Stimulated activated naive CD8-positive, alpha-beta T cell treated with anti-CD3 and anti-CD28 coated beads, Interleukin-15, Interleukin-2, amounts not matched to agents 100 ng/mL and 50 ng/mL, for 24 hours (primary cell): ENCODE results near the gene EPHA4.
"Not testable (repeated sequence)": the region's sequence is repeated elsewhere in the genome, so short reads cannot be mapped to it uniquely, and the experiment has no call there.

Source experiments
- H3K27ac Mint-ChIP-seq: one replicate; pipeline ENCODE4 v1.8.0; 2021; ENCODE audit warnings: mild to moderate bottlenecking, mixed read lengths
- H3K27me3 Mint-ChIP-seq: one replicate; pipeline ENCODE4 v1.8.0; 2021; ENCODE audit warnings: mixed read lengths
- H3K36me3 Mint-ChIP-seq: one replicate; pipeline ENCODE4 v1.8.0; 2021; ENCODE audit warnings: low read depth, mixed read lengths
- H3K4me1 Mint-ChIP-seq: one replicate; pipeline ENCODE4 v1.8.0; 2021; ENCODE audit warnings: low read depth, mixed read lengths
- H3K4me3 Mint-ChIP-seq: one replicate; pipeline ENCODE4 v1.8.0; 2021; ENCODE audit warnings: mild to moderate bottlenecking, mixed read lengths
- H3K9me3 Mint-ChIP-seq: one replicate; pipeline ENCODE4 v1.8.0; 2021; ENCODE audit warnings: mixed read lengths

EPHA4 gene

DNA sequence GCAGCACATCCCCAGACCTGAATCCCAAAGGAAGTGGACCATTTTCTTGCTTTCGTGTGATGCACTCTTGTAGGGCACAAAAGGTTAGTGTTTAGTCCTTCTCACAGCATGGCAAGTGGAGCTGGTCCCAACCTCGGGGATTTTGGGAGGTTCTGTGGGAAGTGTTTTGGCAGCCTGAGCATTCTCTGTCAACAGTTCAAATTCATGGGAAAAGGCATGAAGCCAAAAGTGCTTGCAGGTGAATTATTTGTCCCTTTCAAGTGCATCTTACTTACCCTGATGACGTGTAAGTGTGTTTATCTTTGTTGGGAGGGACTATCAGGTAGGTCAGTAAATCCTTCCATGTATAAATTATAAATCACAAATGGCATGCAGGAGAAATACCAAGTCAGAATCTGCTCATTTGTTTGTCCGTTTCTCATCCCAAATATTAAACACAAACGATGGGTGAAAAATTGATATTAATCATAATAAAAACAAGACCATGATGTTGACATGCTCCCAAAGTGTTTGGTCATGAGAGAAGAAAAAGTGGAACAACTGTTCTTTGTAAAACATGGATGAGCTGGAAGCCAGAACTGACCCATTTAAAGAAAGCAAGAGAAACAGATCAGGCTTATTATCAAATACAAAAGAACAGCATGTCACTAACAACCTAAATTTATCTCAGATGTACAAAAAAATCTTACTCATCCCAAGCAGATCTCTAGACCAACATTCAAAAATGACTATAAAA is 57.6 kb downstream of the EPHA4 start:
- H3K27me3 Mint-ChIP-seq = no peaks in the 10 kb centered on the region
- H3K36me3 Mint-ChIP-seq = peaks cover 5% of the 10 kb centered on the region
- no peaks in the 10 kb centered on the region for H3K4me1 Mint-ChIP-seq
- H3K27ac Mint-ChIP-seq = no peak overlapping the region
- H3K4me3 Mint-ChIP-seq = no peak overlapping the region
- H3K9me3 Mint-ChIP-seq = no peaks in the 10 kb centered on the region

DNA sequence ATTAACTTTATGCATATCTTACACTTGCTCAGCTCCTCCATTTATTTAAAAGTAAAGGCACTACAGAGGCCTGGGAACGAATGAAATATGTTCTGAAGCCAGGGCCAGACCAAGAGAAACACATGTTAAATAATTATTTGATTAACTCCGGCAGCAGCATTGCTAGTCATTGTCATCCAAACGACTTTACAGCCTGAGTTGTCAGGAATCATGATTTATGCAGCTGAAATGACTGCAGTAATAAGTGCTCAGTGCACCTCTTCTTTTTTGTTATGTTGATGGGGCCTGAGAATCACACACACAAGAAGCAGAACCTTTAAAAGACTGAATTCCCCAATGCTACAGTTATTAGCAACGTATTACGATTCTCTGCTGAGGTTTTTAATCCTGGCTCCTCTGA is 58.9 kb downstream of the EPHA4 start:
- Mint-ChIP-seq H3K27ac (no peak overlapping the region), H3K36me3 (peaks cover 5% of the 10 kb centered on the region), H3K4me3 (no peak overlapping the region), H3K4me1 (no peaks in the 10 kb centered on the region), H3K9me3 (no peaks in the 10 kb centered on the region), H3K27me3 (no peaks in the 10 kb centered on the region)

DNA sequence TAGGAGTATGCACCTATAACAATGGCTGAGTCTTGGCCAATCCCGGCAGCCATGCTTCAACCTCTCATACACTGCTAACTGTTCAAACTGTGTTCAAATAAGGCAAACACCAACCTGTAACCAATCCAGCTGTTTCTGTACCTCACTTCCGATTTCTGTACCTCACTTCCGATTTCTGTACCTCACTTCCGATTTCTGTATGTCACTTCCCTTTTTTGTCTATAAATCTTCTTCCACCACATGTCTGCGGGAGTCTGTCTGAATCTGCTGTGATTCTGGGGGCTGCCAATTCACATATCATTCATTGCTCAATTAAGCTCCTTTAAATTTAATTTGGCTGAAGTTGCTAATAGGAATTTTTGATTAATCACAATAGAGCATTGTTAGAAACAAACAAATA is 60.8 kb downstream of the EPHA4 start:
- H3K4me1 Mint-ChIP-seq, H3K4me3 Mint-ChIP-seq, H3K9me3 Mint-ChIP-seq, H3K36me3 Mint-ChIP-seq, H3K27me3 Mint-ChIP-seq, H3K27ac Mint-ChIP-seq: not testable (repeated sequence)

DNA sequence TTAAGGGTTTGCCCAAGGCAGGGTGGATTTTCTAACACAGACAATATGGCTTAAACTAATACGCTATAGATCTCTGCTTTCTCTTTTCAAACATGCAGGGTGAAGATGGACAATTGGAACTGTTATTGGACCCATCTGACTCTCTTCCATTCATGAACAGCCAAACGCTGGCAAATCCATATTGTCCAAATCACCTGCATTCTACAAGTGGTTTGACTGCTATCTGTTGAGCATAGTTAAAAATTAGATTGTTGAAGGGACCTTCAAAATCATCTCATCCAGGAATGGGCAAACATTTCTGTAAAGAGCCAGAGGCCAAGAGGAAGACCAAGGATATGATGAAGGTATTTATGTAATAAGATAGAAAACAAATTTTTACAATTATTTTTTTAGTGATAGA is 65.6 kb downstream of the EPHA4 start:
- Mint-ChIP-seq H3K27me3 (no peaks in the 10 kb centered on the region), H3K4me1 (peaks cover 20% of the 10 kb centered on the region), H3K9me3 (no peaks in the 10 kb centered on the region), H3K4me3 (no peak overlapping the region), H3K27ac (no peak overlapping the region), H3K36me3 (no peaks in the 10 kb centered on the region)

GRCh38 chr2:221505605-221506004 is 66.5 kb downstream of the EPHA4 start:
- no peak overlapping the region for H3K4me3 Mint-ChIP-seq

GRCh38 chr2:221504905-221505304 is 67.2 kb downstream of the EPHA4 start:
- Mint-ChIP-seq H3K9me3 (no peaks in the 10 kb centered on the region), H3K4me3 (no peak overlapping the region), H3K27me3 (no peaks in the 10 kb centered on the region), H3K27ac (no peak overlapping the region), H3K36me3 (no peaks in the 10 kb centered on the region), H3K4me1 (peaks cover 20% of the 10 kb centered on the region)

More at GRCh38 chr2:221505605-221506004, 66.5 kb downstream of the EPHA4 start:
- peaks cover 20% of the 10 kb centered on the region for H3K4me1 Mint-ChIP-seq
- H3K9me3 Mint-ChIP-seq = no peaks in the 10 kb centered on the region
- no peaks in the 10 kb centered on the region for H3K27me3 Mint-ChIP-seq
- H3K27ac Mint-ChIP-seq = no peak overlapping the region
- no peaks in the 10 kb centered on the region for H3K36me3 Mint-ChIP-seq

DNA sequence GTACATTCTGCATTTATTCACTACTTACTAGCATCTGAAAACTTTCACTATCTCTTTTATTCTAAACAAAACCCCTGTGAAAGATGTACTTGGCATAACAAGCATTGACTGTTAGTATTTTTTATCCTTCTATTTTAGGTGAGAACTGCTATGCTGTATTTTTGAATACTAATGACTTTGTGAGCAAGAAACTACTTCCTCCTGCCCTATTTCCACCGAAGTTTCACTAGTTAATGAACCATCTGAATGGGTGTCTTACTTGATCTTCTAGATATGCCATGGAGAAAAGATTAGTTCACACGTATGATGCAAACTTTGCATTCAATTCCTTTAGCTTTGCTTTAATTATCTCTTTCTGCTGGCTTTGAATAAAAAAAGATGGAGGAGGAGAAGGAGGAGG is 68.1 kb downstream of the EPHA4 start:
- Mint-ChIP-seq H3K4me1 (peaks cover 20% of the 10 kb centered on the region), H3K9me3 (no peaks in the 10 kb centered on the region), H3K27ac (no peak overlapping the region), H3K36me3 (no peaks in the 10 kb centered on the region), H3K4me3 (no peak overlapping the region), H3K27me3 (no peaks in the 10 kb centered on the region)

- Mint-ChIP-seq H3K36me3 (no peaks in the 10 kb centered on the region), H3K27me3 (no peaks in the 10 kb centered on the region), H3K9me3 (no peaks in the 10 kb centered on the region), H3K27ac (no peak overlapping the region), H3K4me3 (no peak overlapping the region), H3K4me1 (peaks cover 20% of the 10 kb centered on the region)
Observed at GRCh38 chr2:221502270-221503010, 69.7 kb downstream of the EPHA4 start.

DNA sequence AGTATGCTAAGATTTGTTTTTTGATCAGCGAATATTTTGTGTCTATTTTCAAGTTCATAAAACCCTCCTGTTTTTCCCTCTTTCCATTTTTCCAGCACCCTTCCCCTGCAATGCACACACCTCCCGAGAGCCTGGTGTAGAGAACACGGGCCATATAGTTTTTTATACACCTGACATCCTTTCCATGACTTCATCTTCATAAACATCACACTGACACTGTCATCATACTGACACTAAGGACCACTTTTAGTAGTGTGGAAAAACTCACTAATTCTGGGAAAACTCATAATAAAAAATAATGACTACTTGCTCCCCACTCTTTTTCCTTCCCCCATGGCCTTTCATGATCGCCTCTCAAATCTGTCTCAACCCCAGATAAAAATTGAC is 70.2 kb downstream of the EPHA4 start:
- Mint-ChIP-seq H3K27ac (no peak overlapping the region), H3K36me3 (no peaks in the 10 kb centered on the region), H3K4me1 (peaks cover 20% of the 10 kb centered on the region), H3K27me3 (no peaks in the 10 kb centered on the region), H3K4me3 (no peak overlapping the region), H3K9me3 (no peaks in the 10 kb centered on the region)

GRCh38 chr2:221501210-221501882 is 70.8 kb downstream of the EPHA4 start:
- H3K9me3 Mint-ChIP-seq = no peaks in the 10 kb centered on the region
- H3K36me3 Mint-ChIP-seq = no peaks in the 10 kb centered on the region
- no peak overlapping the region for H3K4me3 Mint-ChIP-seq

GRCh38 chr2:221500501-221501209 is 71.4 kb downstream of the EPHA4 start:
- no peaks in the 10 kb centered on the region for H3K9me3 Mint-ChIP-seq
- no peaks in the 10 kb centered on the region for H3K36me3 Mint-ChIP-seq
- H3K4me3 Mint-ChIP-seq = no peak overlapping the region
- H3K4me1 Mint-ChIP-seq = peaks cover 20% of the 10 kb centered on the region
- peak overlapping the region; percentile 29 for H3K27ac Mint-ChIP-seq
- H3K27me3 Mint-ChIP-seq = no peaks in the 10 kb centered on the region

More at GRCh38 chr2:221501210-221501882, 70.8 kb downstream of the EPHA4 start:
- H3K4me1 Mint-ChIP-seq = peaks cover 20% of the 10 kb centered on the region
- no peaks in the 10 kb centered on the region for H3K27me3 Mint-ChIP-seq
- H3K27ac Mint-ChIP-seq = no peak overlapping the region

DNA sequence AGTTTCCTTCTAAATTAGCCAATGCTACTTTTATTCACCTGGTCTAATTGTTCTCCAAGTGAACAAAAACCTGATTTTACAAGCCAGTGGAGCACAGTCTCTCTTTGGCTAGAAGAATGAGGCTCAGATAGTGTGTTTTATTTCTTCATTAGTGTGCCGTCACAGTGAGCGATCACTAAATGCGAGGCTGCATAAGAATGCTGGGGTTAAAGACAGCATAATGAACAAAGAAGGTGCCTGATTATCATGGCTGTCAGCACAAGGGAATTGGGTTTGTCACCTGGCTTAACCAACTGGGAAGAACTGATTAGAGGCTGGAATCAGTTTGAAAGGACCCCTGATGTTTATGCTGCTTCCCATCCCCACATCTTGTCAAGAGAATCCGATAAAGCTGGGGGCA is 76.4 kb downstream of the EPHA4 start:
- Mint-ChIP-seq H3K4me1 (no peaks in the 10 kb centered on the region), H3K27me3 (peaks cover 6% of the 10 kb centered on the region), H3K4me3 (no peak overlapping the region), H3K36me3 (no peaks in the 10 kb centered on the region), H3K9me3 (no peaks in the 10 kb centered on the region), H3K27ac (no peak overlapping the region)

DNA sequence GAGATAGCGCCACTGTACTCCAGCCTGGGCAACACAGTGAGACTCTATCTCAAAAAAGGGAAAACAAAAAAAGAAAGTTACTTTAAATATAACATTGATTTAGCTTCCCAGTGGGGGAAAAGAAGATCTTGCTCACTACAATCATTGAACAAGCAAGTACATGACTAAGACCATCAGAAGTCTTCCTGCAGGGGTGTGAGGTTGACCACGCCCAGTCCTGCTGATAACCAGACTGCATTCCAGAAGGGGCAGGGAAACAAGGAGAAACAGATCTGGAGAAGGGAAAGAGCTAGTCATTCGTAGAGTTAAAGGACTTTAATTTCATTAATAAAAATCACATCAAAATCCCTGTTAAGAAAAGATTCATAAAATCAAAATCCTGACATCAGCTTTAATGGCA is 77.5 kb downstream of the EPHA4 start:
- Mint-ChIP-seq H3K27ac (no peak overlapping the region), H3K9me3 (no peaks in the 10 kb centered on the region), H3K27me3 (peaks cover 8% of the 10 kb centered on the region), H3K36me3 (no peaks in the 10 kb centered on the region), H3K4me3 (no peak overlapping the region), H3K4me1 (no peaks in the 10 kb centered on the region)

DNA sequence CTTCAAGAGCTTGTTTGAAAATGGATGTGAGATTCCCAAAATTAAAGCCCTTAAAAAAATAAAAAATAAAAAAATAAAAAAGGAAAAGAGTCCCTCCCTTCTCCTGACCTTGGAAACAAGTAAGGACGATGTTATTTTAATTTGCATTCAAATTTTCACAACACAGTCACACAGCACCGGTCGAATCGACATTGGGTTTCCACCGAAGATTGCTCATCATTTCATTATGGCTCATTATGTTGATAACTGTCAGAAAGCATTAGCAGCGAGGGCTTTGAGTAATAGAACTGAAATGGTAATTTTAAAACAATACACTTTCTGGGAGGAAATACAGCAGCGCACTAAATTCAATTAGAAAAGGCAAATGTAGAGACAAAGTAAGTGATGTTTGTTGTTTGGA is 78.7 kb downstream of the EPHA4 start:
- Mint-ChIP-seq H3K4me1 (no peaks in the 10 kb centered on the region), H3K4me3 (no peak overlapping the region), H3K27ac (no peak overlapping the region), H3K27me3 (peaks cover 8% of the 10 kb centered on the region), H3K9me3 (no peaks in the 10 kb centered on the region), H3K36me3 (no peaks in the 10 kb centered on the region)

DNA sequence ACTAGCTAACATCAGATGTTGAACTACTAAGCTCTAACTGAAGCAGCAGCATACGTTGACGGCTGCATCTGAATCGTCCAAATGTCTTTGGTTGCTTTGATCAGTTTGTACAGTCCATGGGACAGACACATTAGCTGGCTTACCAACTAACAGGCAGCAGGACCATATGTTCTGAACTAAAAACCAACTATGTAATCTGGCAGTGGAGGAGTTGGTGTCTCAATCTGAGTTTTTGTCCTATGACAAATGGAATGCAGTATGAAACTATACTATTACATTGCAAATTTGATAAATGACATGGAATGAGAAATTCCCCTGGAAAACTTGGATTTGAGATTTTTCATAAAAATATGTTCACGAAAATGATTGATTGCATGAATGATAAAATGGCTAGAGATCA is 79.5 kb downstream of the EPHA4 start:
- no peaks in the 10 kb centered on the region for H3K36me3 Mint-ChIP-seq
- no peaks in the 10 kb centered on the region for H3K9me3 Mint-ChIP-seq
- no peak overlapping the region for H3K27ac Mint-ChIP-seq
- no peaks in the 10 kb centered on the region for H3K4me1 Mint-ChIP-seq
- H3K27me3 Mint-ChIP-seq = peaks cover 8% of the 10 kb centered on the region
- H3K4me3 Mint-ChIP-seq = no peak overlapping the region
